B cell (primary cell): ENCODE measurements around the gene TEDC1. TPM values are rescaled to one million over a fixed set of nuclear protein-coding genes. Genes with fewer than 3 reads are reported as not detected.
"Not testable (repeated sequence)": the region's sequence is repeated elsewhere in the genome, so short reads cannot be mapped to it uniquely, and the experiment has no call there.

Source experiments
- ATAC-seq: fragments of 200-7000 bp; cut with Tn5 transposase; one replicate; pipeline ENCODE4 v1.10.0; 2021; ENCODE audit warnings: low read depth, mild to moderate bottlenecking, moderate number of reproducible peaks, moderate library complexity
- CTCF ChIA-PET: fragments of 350-600 bp; sonication (Branson Sonifier 250); formaldehyde crosslinking; loops from one replicate; lab custom pipeline; 2021; ENCODE audit warnings: antibody characterized with exemption, inconsistent platforms; lab: Charles Lee
- POLR2A ChIA-PET: fragments of 350-600 bp; sonication (Branson Sonifier 250); formaldehyde crosslinking; loops from one replicate; lab custom pipeline; 2021; ENCODE audit warnings: antibody characterized with exemption; lab: Charles Lee
- DNase-seq: peaks from one replicate; pipeline ENCODE4 v3.0.0; 2013
- H2AFZ ChIP-seq: 2 replicates; pipeline ENCODE4 v1.6.1; 2012; ENCODE audit warnings: mild to moderate bottlenecking, low read depth, low read length; ENCODE audit not compliant: insufficient read depth, poor library complexity, severe bottlenecking
- H3K27ac ChIP-seq, 2 donors: 1 replicate in 1 of 2; 2 replicates in 1 of 2; pipeline ENCODE4 v1.5.1; 2012 to 2013; ENCODE audit warnings: low read length in 2 of 2, mild to moderate bottlenecking in 2 of 2, moderate library complexity in 1 of 2
- H3K27me3 ChIP-seq, 4 experiments: fragments of 200-600 bp in 1 of 4; sonication (generic) in 1 of 4; replicated peaks in 1 of 4; 1 replicate in 2 of 4; 2 replicates in 2 of 4; pipeline versions ENCODE4 v1.6.1 to v1.7.0; 2013 to 2016; ENCODE audit warnings: low read length in 3 of 4, mild to moderate bottlenecking in 2 of 4, mixed read lengths in 1 of 4, moderate library complexity in 1 of 4; ENCODE audit not compliant: insufficient read depth in 4 of 4, control insufficient read depth in 3 of 4; ENCODE audit errors: control extremely low read depth in 1 of 4
- H3K36me3 ChIP-seq, 2 experiments: replicated peaks in 1 of 2; 1 replicate in 1 of 2; 2 replicates in 1 of 2; pipeline versions ENCODE4 v1.6.1 to v1.7.1; 2013; ENCODE audit warnings: low read length in 1 of 2; ENCODE audit not compliant: insufficient read depth in 2 of 2, control insufficient read depth in 1 of 2; ENCODE audit errors: control extremely low read depth in 1 of 2, extremely low read depth in 1 of 2
- H3K4me1 ChIP-seq, 2 donors: fragments of 200-600 bp in 1 of 2; sonication (generic) in 1 of 2; 1 replicate in 1 of 2; 2 replicates in 1 of 2; pipeline versions ENCODE4 v1.5.1 to v1.6.1; 2013 to 2017; ENCODE audit warnings: low read length in 2 of 2; ENCODE audit not compliant: control insufficient read depth in 2 of 2, insufficient read depth in 2 of 2
- H3K4me2 ChIP-seq: replicated peaks from 2 replicates; pipeline ENCODE3; 2012; ENCODE audit warnings: mild to moderate bottlenecking, low read depth, low read length; ENCODE audit not compliant: poor library complexity, severe bottlenecking
- H3K4me3 ChIP-seq, 5 experiments: fragments of 200-600 bp in 1 of 5; sonication (generic) in 1 of 5; 1 replicate in 3 of 5; 2 replicates in 2 of 5; pipeline versions ENCODE4 v1.5.1 to v1.7.0; 2011 to 2016; ENCODE audit warnings: low read length in 4 of 5, mild to moderate bottlenecking in 4 of 5, low read depth in 2 of 5, control low read depth in 1 of 5, moderate library complexity in 1 of 5; ENCODE audit not compliant: insufficient read depth in 1 of 5; ENCODE audit errors: control extremely low read depth in 1 of 5, extremely low read depth in 1 of 5
- H3K79me2 ChIP-seq: fragments of 200-600 bp; sonication (generic); one replicate; pipeline ENCODE4 v1.6.0; 2016; ENCODE audit warnings: low read length; ENCODE audit not compliant: control insufficient read depth, insufficient read depth
- H3K9ac ChIP-seq: fragments of 200-600 bp; sonication (generic); 2 replicates; pipeline ENCODE4 v1.6.1; 2017; ENCODE audit warnings: mild to moderate bottlenecking, low read length, moderate library complexity
- H3K9me3 ChIP-seq, 3 donors: one replicate each; pipeline versions ENCODE4 v1.6.1 to v1.7.1; 2013; ENCODE audit warnings: low read length in 2 of 3; ENCODE audit not compliant: control insufficient read depth in 2 of 3, insufficient read depth in 1 of 3; ENCODE audit errors: control extremely low read depth in 1 of 3
- H4K20me1 ChIP-seq: 2 replicates; pipeline ENCODE4 v1.6.0; 2012; ENCODE audit warnings: mild to moderate bottlenecking, low read length; ENCODE audit not compliant: insufficient read depth, control insufficient read depth, poor library complexity, severe bottlenecking
- H3K27ac Mint-ChIP-seq: one replicate; pipeline ENCODE4 v1.8.0; 2021; ENCODE audit warnings: mixed read lengths
- H3K27me3 Mint-ChIP-seq: one replicate; pipeline ENCODE4 v1.8.0; 2021; ENCODE audit warnings: mixed read lengths
- H3K4me1 Mint-ChIP-seq: one replicate; pipeline ENCODE4 v1.8.0; 2021; ENCODE audit warnings: mixed read lengths
- H3K4me3 Mint-ChIP-seq: one replicate; pipeline ENCODE4 v1.8.0; 2021; ENCODE audit warnings: mixed read lengths
- H3K9me3 Mint-ChIP-seq: one replicate; pipeline ENCODE4 v1.8.0; 2022; ENCODE audit warnings: mixed read lengths; ENCODE audit not compliant: insufficient read depth
- CTCF ChIP-seq: fragments of 200-600 bp; IDR thresholded peaks from one replicate; pipeline ENCODE4 v1.8.0; 2022; ENCODE audit warnings: antibody characterized with exemption, mild to moderate bottlenecking
- EZH2 ChIP-seq: IDR thresholded peaks from 2 replicates; pipeline ENCODE4 v1.6.1; 2012; ENCODE audit warnings: borderline replicate concordance, low read depth, mild to moderate bottlenecking, moderate library complexity, low read length; ENCODE audit not compliant: insufficient read depth, poor library complexity, severe bottlenecking
- WGBS: methylation state at CpG from one replicate; pipeline ENCODE4 v1.1.5; 2013; ENCODE audit warnings: missing lambda C conversion rate; ENCODE audit not compliant: insufficient coverage; 5-methylcytosine and 5-hydroxymethylcytosine counted together
- intact Hi-C: fragments of 100-400 bp; cut with micrococcal nuclease; formaldehyde crosslinking; loops from one replicate; pipeline ENCODE4 v1.10.0; 2022
- polyA plus RNA-seq: library from polyadenylated mRNA; depleted of rRNA; stranded (reverse); fragments of >200 nt; gene quantifications from 2 replicates; pipeline ENCODE4 v1.2.3, GENCODE V29; 2012
- total RNA-seq, 2 donors: library from RNA; stranded (reverse); fragments of 120-200 nt in 1 of 2; gene quantifications; 1 replicate in 1 of 2; 2 replicates in 1 of 2; pipeline versions ENCODE4 v1.2.3 to v1.2.4, GENCODE V29; 2013 to 2022

The TEDC1 gene
- total and polyA plus RNA-seq, 2 donors (not counting 1 experiment from before 2014, with no cell fraction given), result 19.7 to 22.2 TPM

DNA sequence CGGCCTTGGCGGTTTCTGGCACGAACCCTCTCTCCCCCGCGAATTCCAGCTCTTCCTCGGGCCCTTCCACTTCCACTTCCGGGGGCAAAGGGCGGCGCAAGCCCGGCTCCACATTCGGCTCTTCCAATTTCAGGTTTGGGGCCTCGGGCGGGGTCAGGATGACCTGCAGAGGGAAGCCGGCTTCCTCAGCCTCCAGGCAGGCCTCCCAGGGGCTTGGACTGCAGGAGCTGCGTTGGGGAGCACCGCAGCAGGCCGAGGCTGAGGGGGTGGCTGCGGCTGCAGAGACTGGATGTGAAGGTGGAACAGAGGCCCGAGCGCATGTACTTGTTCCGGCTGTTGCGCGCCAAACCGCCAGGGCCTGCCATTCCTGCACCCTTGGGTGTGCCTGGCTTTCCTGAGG, 56.0 kb downstream of the TEDC1 start:
- H3K4me2 ChIP-seq, H3K4me3 Mint-ChIP-seq: not testable (repeated sequence)
- 94% methylated on average over 6 of the region's 24 CpGs for WGBS

GRCh38 chr14:105547741-105548169, 56.7 kb downstream of the TEDC1 start:
- H4K20me1 ChIP-seq, result no peaks in the 10 kb centered on the region
- DNase-seq (no peak), ATAC-seq (no peak)
- TF ChIP-seq EZH2 (no peak), CTCF (no peak)
- no peaks in the 10 kb centered on the region for H3K36me3 ChIP-seq
- Mint-ChIP-seq H3K27me3 (peaks cover 3% of the 10 kb centered on the region), H3K4me1 (no peaks in the 10 kb centered on the region), H3K9me3 (peaks cover 3% of the 10 kb centered on the region), H3K27ac (no peak overlapping the region), H3K4me3 (no peak overlapping the region)
- H3K4me1 ChIP-seq, result no peaks in the 10 kb centered on the region
- H3K4me3 ChIP-seq, result no peak overlapping the region
- H2AFZ ChIP-seq, result no peak overlapping the region
- peaks cover 0 to 12% (median 4%) of the 10 kb centered on the region in 3 donors for H3K9me3 ChIP-seq
- intact Hi-C loops, result no loop called here
- H3K27ac ChIP-seq, result no peak overlapping the region
- ChIA-PET CTCF (interaction anchor here (1.5 kb wide), 1 partner anchor 11 kb away, joined by 8 read pairs; no protein-coding TSS in a partner anchor), POLR2A (no interaction called here)
- H3K27me3 ChIP-seq, result no peaks in the 10 kb centered on the region
- H3K4me2 ChIP-seq, result no peak overlapping the region
- 97% methylated on average over 32 of the region's 38 CpGs for WGBS
- no peaks in the 10 kb centered on the region for H3K79me2 ChIP-seq
- no peak overlapping the region for H3K9ac ChIP-seq

More for the DNA sequence above, 56.0 kb downstream of the TEDC1 start:
- CTCF ChIA-PET, H3K4me1 Mint-ChIP-seq, ATAC-seq, H3K79me2 ChIP-seq, intact Hi-C loops, H3K27ac Mint-ChIP-seq, H3K9me3 Mint-ChIP-seq, POLR2A ChIA-PET, H3K4me3 ChIP-seq, H3K27me3 Mint-ChIP-seq, DNase-seq, H3K27me3 ChIP-seq, H3K36me3 ChIP-seq, H3K9ac ChIP-seq, H3K27ac ChIP-seq, H4K20me1 ChIP-seq, H2AFZ ChIP-seq, H3K4me1 ChIP-seq: not testable (repeated sequence)
- H3K9me3 ChIP-seq, result peaks cover 0 to 16% (median 4%) of the 10 kb centered on the region in 3 donors

Other genes starting within 250 kb of the TEDC1 start
- 33.5 and 36.1 TPM in 2 replicates for gene BTBD6, start 242.7 kb upstream of the TEDC1 start, total RNA-seq
- gene BTBD6, start 242.7 kb upstream of the TEDC1 start, polyA plus RNA-seq, result 33.4 and 38.8 TPM in 2 replicates
- gene BRF1, start 190.2 kb upstream of the TEDC1 start, total RNA-seq, result 55.8 and 61.5 TPM in 2 replicates
- 24.5 and 36.0 TPM in 2 replicates for gene BRF1, start 190.2 kb upstream of the TEDC1 start, polyA plus RNA-seq
- 70.7 and 71.8 TPM in 2 replicates for gene PACS2, start 176.5 kb upstream of the TEDC1 start, total RNA-seq
- 60.6 and 65.6 TPM in 2 replicates for gene PACS2, start 176.5 kb upstream of the TEDC1 start, polyA plus RNA-seq
- gene TEX22, start 92.7 kb upstream of the TEDC1 start, total RNA-seq, result 7.0 and 8.4 TPM in 2 replicates
- 0.65 and 1.7 TPM in 2 replicates for gene TEX22, start 92.7 kb upstream of the TEDC1 start, polyA plus RNA-seq
- 131 and 137 TPM in 2 replicates for gene MTA1, start 71.4 kb upstream of the TEDC1 start, total RNA-seq
- 147 and 168 TPM in 2 replicates for gene MTA1, start 71.4 kb upstream of the TEDC1 start, polyA plus RNA-seq
- gene CRIP2, start 16.4 kb upstream of the TEDC1 start, total RNA-seq, result 6.0 and 9.8 TPM in 2 replicates
- gene CRIP2, start 16.4 kb upstream of the TEDC1 start, polyA plus RNA-seq, result 16.8 and 81.6 TPM in 2 replicates
- gene CRIP1, start 4.4 kb upstream of the TEDC1 start, total RNA-seq, result 201 and 210 TPM in 2 replicates
- 293 and 563 TPM in 2 replicates for gene CRIP1, start 4.4 kb upstream of the TEDC1 start, polyA plus RNA-seq
- 0.99 and 1.0 TPM in 2 replicates for gene TMEM121, start 35.3 kb downstream of the TEDC1 start, total RNA-seq
- 1.7 and 3.7 TPM in 2 replicates for gene TMEM121, start 35.3 kb downstream of the TEDC1 start, polyA plus RNA-seq